ENCODE measurements around the gene NUP50. TPM values are rescaled to one million over a fixed set of nuclear protein-coding genes. Genes with fewer than 3 reads are reported as not detected.

NUP50 gene
- total RNA-seq, 1 experiment from 2014 or later = 134 TPM

DNA sequence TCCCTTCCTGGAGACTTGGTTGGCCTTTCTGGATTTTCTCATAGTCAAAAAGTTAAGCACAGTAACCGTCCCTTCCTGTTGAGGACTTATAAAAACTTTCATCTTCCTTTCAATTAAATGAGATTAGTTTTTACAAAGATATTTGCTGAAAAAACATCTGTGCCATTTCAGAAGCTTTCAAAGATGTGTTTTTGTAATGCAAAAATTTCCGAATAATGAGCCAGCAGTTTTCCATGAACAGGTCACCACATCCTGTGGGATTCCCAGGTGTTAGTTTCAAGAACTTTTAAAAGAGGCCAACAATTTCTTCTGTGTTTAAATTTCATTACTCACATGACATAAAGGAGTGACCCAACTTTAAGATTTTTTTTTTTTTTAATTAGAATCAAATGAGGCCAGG is 18.0 kb downstream of the NUP50 start:
- no peak for DNase-seq
- H3K4me1 Mint-ChIP-seq = peaks cover 26 to 28% of the 10 kb centered on the region in 2 experiments
- H3K4me3 Mint-ChIP-seq = no peak overlapping the region; a peak in 1 of 5 replicates

More for the DNA sequence above, 18.0 kb downstream of the NUP50 start:
- H3K56ac ChIP-seq (ENCODE audit: insufficient read length, low read depth, low read length) = no peak overlapping the region
- H3T11ph ChIP-seq (ENCODE audit: low read length) = no peak overlapping the region
- WGBS (ENCODE audit: extremely low coverage, insufficient read length, low lambda C conversion rate) = no CpG with 5 or more reads among the region's 2 CpGs
- H3K14ac ChIP-seq (ENCODE audit: insufficient read depth, low read length) = no peak overlapping the region
- H3K79me2 ChIP-seq (ENCODE audit: insufficient read depth, low read length) = peaks cover 2% of the 10 kb centered on the region; the same call in 1 of the 2 replicates
- no peak overlapping the region for H2BK20ac ChIP-seq (ENCODE audit: low read depth, low read length, poor library complexity, severe bottlenecking)
- H3K4ac ChIP-seq (ENCODE audit: low read depth, low read length) = no peak overlapping the region
- H3K36me3 Mint-ChIP-seq (ENCODE audit: insufficient read depth in 1 of 3, low read depth in 3 of 3) = peaks cover 63 to 96% (median 92%) of the 10 kb centered on the region in 3 experiments
- H3K9ac ChIP-seq (ENCODE audit: extremely low read depth, insufficient read length, low read length) = no peak overlapping the region
- no peak overlapping the region for H2BK5ac ChIP-seq (ENCODE audit: insufficient read length, low read length)
- H4K8ac ChIP-seq (replicated peaks; ENCODE audit: insufficient read length, low read depth, low read length) = no peak overlapping the region
- H4K20me1 ChIP-seq (ENCODE audit: control insufficient read depth, insufficient read depth, insufficient read length) = no peaks in the 10 kb centered on the region
- H2BK12ac ChIP-seq (ENCODE audit: insufficient read length, low read depth, low read length) = no peak overlapping the region
- H3K27ac Mint-ChIP-seq = peak overlapping the region; percentile 71 to 94 (median 93); a peak in 6 of 7 replicates
- H3K27me3 ChIP-seq (ENCODE audit: insufficient read depth, low read length) = no peaks in the 10 kb centered on the region
- H3K9me3 Mint-ChIP-seq = no peaks in the 10 kb centered on the region
- H2BK120ac ChIP-seq (ENCODE audit: low read depth, low read length, poor library complexity, severe bottlenecking) = no peak overlapping the region
- H3K18ac ChIP-seq (ENCODE audit: insufficient read length, low read depth, low read length) = no peak overlapping the region
- peak overlapping the region; percentile 50 for H3K4me2 ChIP-seq (ENCODE audit: insufficient read depth, insufficient read length, low read length)
- no peak overlapping the region for H4K91ac ChIP-seq (ENCODE audit: insufficient read length, low read depth, low read length)
- peaks cover 5% of the 10 kb centered on the region; the same call in 1 of the 2 replicates for H3K4me1 ChIP-seq (ENCODE audit: insufficient read depth, low read length)
- no peaks in the 10 kb centered on the region for H3K27me3 Mint-ChIP-seq (ENCODE audit: low read depth)
- no peak overlapping the region for H2AFZ ChIP-seq (ENCODE audit: low read length)
- H2AK5ac ChIP-seq (ENCODE audit: insufficient read length, low read length) = no peak overlapping the region
- no peak overlapping the region for H3K23ac ChIP-seq (ENCODE audit: insufficient read length, low read depth, low read length)
- H4K5ac ChIP-seq (ENCODE audit: insufficient read length, low read depth, low read length) = no peak overlapping the region
- H3K27ac ChIP-seq (ENCODE audit: insufficient read length, low read depth, low read length) = peak overlapping the region; percentile 64
- peaks cover 9% of the 10 kb centered on the region for H3K79me1 ChIP-seq (ENCODE audit: insufficient read depth, low read depth, low read length, poor library complexity, severe bottlenecking)
- H3K23me2 ChIP-seq (ENCODE audit: insufficient read length, low read depth, low read length, poor library complexity, severe bottlenecking) = no peaks in the 10 kb centered on the region
- TF ChIP-seq, protein P1, sequence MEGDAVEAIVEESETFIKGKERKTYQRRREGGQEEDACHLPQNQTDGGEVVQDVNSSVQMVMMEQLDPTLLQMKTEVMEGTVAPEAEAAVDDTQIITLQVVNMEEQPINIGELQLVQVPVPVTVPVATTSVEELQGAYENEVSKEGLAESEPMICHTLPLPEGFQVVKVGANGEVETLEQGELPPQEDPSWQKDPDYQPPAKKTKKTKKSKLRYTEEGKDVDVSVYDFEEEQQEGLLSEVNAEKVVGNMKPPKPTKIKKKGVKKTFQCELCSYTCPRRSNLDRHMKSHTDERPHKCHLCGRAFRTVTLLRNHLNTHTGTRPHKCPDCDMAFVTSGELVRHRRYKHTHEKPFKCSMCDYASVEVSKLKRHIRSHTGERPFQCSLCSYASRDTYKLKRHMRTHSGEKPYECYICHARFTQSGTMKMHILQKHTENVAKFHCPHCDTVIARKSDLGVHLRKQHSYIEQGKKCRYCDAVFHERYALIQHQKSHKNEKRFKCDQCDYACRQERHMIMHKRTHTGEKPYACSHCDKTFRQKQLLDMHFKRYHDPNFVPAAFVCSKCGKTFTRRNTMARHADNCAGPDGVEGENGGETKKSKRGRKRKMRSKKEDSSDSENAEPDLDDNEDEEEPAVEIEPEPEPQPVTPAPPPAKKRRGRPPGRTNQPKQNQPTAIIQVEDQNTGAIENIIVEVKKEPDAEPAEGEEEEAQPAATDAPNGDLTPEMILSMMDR (conservative IDR thresholded peaks at IDR 0.05) = no peak
- no peak overlapping the region for H2BK15ac ChIP-seq (ENCODE audit: low read depth, low read length)
- H3K9me3 ChIP-seq (ENCODE audit: control insufficient read depth, low read depth, low read length) = no peaks in the 10 kb centered on the region
